PC-9 (cell line): ENCODE data around the gene STX18. TPM values are rescaled to one million over a fixed set of nuclear protein-coding genes. Genes with fewer than 3 reads are reported as not detected.

Source experiments
- BruUV-seq: library from RNA; stranded (reverse); fragments of 400-500 nt; replicated peaks from 2 replicates; lab custom pipeline; 2021; lab: Mats Ljungman, UMichigan
- CTCF ChIA-PET: fragments of 300-600 bp; sonication (Branson Sonifier 250); formaldehyde crosslinking; loops from one replicate; lab custom pipeline; 2022; ENCODE audit warnings: antibody characterized with exemption; lab: Charles Lee
- POLR2A ChIA-PET: fragments of 300-600 bp; sonication (Branson Sonifier 250); formaldehyde crosslinking; loops from one replicate; lab custom pipeline; 2022; ENCODE audit warnings: antibody characterized with exemption; ENCODE audit not compliant: unreplicated experiment; lab: Charles Lee
- DNase-seq, 2 experiments: peaks; one replicate each; pipeline versions ENCODE4 v3.0.0 to v3.0.0-alpha.2; 2015 to 2022; ENCODE audit warnings: mixed read lengths in 1 of 2
- H2AFZ ChIP-seq: fragments of 200-600 bp; sonication (generic); 2 replicates; pipeline ENCODE4 v1.8.1; 2017; ENCODE audit warnings: antibody characterized with exemption
- H3F3A ChIP-seq: fragments of 200-600 bp; sonication (generic); 2 replicates; pipeline ENCODE4 v1.8.1; 2017; ENCODE audit warnings: antibody characterized with exemption, mild to moderate bottlenecking, low read depth; ENCODE audit not compliant: insufficient read depth
- H3K27ac ChIP-seq: fragments of 200-600 bp; sonication (generic); 2 replicates; pipeline ENCODE4 v1.6.1; 2016; ENCODE audit warnings: mixed run types
- H3K27me3 ChIP-seq: fragments of 200-600 bp; sonication (generic); 2 replicates; pipeline ENCODE4 v1.6.1; 2016; ENCODE audit warnings: low read depth, mixed run types; ENCODE audit not compliant: insufficient read depth
- H3K36me3 ChIP-seq: fragments of 200-600 bp; sonication (generic); 2 replicates; pipeline ENCODE4 v1.6.1; 2016; ENCODE audit warnings: low read depth, mixed run types
- H3K4me1 ChIP-seq: fragments of 200-600 bp; sonication (generic); replicated peaks from 2 replicates; pipeline ENCODE4 v1.6.1; 2016; ENCODE audit warnings: mixed run types; ENCODE audit not compliant: insufficient read depth
- H3K4me2 ChIP-seq: fragments of 200-600 bp; sonication (generic); 2 replicates; pipeline ENCODE4 v1.6.1; 2017; ENCODE audit warnings: mixed run types
- H3K4me3 ChIP-seq: fragments of 200-600 bp; sonication (generic); 2 replicates; pipeline ENCODE4 v1.6.1; 2016; ENCODE audit warnings: mixed run types
- H3K79me2 ChIP-seq: fragments of 200-600 bp; sonication (generic); 2 replicates; pipeline ENCODE4 v1.6.1; 2017; ENCODE audit warnings: low read depth, mixed run types
- H3K9me2 ChIP-seq: fragments of 200-600 bp; sonication (generic); 2 replicates; pipeline ENCODE4 v1.8.1; 2017; ENCODE audit warnings: mild to moderate bottlenecking; ENCODE audit not compliant: insufficient read depth
- H3K9me3 ChIP-seq: fragments of 200-600 bp; sonication (generic); 2 replicates; pipeline ENCODE4 v1.8.1; 2016; ENCODE audit warnings: low read depth; ENCODE audit not compliant: insufficient read depth
- H4K20me1 ChIP-seq: fragments of 200-600 bp; sonication (generic); 2 replicates; pipeline ENCODE4 v1.8.1; 2017; ENCODE audit not compliant: insufficient read depth
- EZH2 ChIP-seq: fragments of 200-600 bp; sonication (generic); IDR thresholded peaks from 2 replicates; pipeline ENCODE4 v1.8.0; 2017; ENCODE audit warnings: antibody characterized with exemption, low read depth
- intact Hi-C: fragments of 100-400 bp; cut with micrococcal nuclease; formaldehyde crosslinking; loops from one replicate; pipeline ENCODE4 v1.10.0; 2022; ENCODE audit not compliant: unreplicated experiment
- total RNA-seq: library from RNA; stranded (reverse); gene quantifications from 2 replicates; pipeline ENCODE4 v1.2.3, GENCODE V29; 2021
- TF ChIP-seq, protein P1 (sequence below): fragments of 200-600 bp; sonication (generic); conservative IDR thresholded peaks from 2 replicates; pipeline ENCODE4 v1.6.1; 2017; ENCODE audit warnings: mixed run types, antibody characterized with exemption, mild to moderate bottlenecking, moderate library complexity

The STX18 gene
- total RNA-seq, 1 experiment from 2014 or later: 30.5 TPM

- no peaks in the 10 kb centered on the region for H3K36me3 ChIP-seq
- no peaks in the 10 kb centered on the region for H3F3A ChIP-seq
- peaks cover 5% of the 10 kb centered on the region; the same call in 1 of the 2 replicates for H4K20me1 ChIP-seq
- no peak for TF ChIP-seq EZH2
- TF ChIP-seq, protein P1, sequence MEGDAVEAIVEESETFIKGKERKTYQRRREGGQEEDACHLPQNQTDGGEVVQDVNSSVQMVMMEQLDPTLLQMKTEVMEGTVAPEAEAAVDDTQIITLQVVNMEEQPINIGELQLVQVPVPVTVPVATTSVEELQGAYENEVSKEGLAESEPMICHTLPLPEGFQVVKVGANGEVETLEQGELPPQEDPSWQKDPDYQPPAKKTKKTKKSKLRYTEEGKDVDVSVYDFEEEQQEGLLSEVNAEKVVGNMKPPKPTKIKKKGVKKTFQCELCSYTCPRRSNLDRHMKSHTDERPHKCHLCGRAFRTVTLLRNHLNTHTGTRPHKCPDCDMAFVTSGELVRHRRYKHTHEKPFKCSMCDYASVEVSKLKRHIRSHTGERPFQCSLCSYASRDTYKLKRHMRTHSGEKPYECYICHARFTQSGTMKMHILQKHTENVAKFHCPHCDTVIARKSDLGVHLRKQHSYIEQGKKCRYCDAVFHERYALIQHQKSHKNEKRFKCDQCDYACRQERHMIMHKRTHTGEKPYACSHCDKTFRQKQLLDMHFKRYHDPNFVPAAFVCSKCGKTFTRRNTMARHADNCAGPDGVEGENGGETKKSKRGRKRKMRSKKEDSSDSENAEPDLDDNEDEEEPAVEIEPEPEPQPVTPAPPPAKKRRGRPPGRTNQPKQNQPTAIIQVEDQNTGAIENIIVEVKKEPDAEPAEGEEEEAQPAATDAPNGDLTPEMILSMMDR: no peak
- H3K79me2 ChIP-seq: no peaks in the 10 kb centered on the region
- POLR2A ChIA-PET: no interaction called here
- H3K4me1 ChIP-seq: no peaks in the 10 kb centered on the region
- H3K9me2 ChIP-seq: no peaks in the 10 kb centered on the region
- no peak overlapping the region for H3K4me2 ChIP-seq
- DNase-seq: no peak
- H2AFZ ChIP-seq: no peak overlapping the region
- H3K9me3 ChIP-seq: no peaks in the 10 kb centered on the region
- H3K27ac ChIP-seq: no peak overlapping the region
- BruUV-seq: no TSS peak
- no peak overlapping the region for H3K4me3 ChIP-seq
- intact Hi-C loops: loop anchor here (10.0 kb wide), 1 partner anchor 1345 kb away; no protein-coding TSS in a partner anchor
- CTCF ChIA-PET: no interaction called here
- H3K27me3 ChIP-seq: no peaks in the 10 kb centered on the region
Measured at GRCh38 chr4:4480205-4480604, 61.6 kb downstream of the STX18 start.

DNA sequence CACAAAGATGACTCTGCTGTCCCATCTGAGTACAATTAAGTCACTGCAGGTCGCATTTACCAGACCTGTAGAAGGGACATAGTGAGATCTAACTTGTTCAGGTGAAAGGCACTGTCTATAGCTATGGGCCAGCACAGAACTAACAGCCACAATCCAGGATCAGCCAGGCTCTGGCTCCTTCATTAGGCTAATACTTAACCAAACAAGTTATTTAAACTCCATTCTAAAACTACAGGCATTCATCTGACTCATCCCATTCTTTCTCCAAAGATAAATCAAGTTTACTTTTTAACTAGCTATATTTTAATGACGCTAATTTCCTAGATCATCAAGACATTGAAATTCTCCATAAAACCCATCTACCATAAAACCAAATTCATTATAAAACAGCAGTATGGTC is 62.5 kb downstream of the STX18 start:
- ChIA-PET POLR2A (no interaction called here), CTCF (interaction anchor here (0.6 kb wide), 1 partner anchor 32 kb away, joined by 10 read pairs; no protein-coding TSS in a partner anchor)
- intact Hi-C loops: no loop called here
- H3K27ac ChIP-seq: no peak overlapping the region
- H3K4me2 ChIP-seq: no peak overlapping the region
- H3K9me3 ChIP-seq: no peaks in the 10 kb centered on the region
- no peaks in the 10 kb centered on the region for H3K79me2 ChIP-seq
- no peak overlapping the region for H2AFZ ChIP-seq
- H3K4me3 ChIP-seq: no peak overlapping the region
- H4K20me1 ChIP-seq: peaks cover 5% of the 10 kb centered on the region; the same call in 1 of the 2 replicates
- no peaks in the 10 kb centered on the region for H3F3A ChIP-seq
- no peaks in the 10 kb centered on the region for H3K9me2 ChIP-seq
- H3K4me1 ChIP-seq: no peaks in the 10 kb centered on the region
- BruUV-seq: no TSS peak
- no peaks in the 10 kb centered on the region for H3K36me3 ChIP-seq
- DNase-seq: no peak
- TF ChIP-seq EZH2: no peak
- TF ChIP-seq, protein P1: no peak
- H3K27me3 ChIP-seq: no peaks in the 10 kb centered on the region

- H3K9me2 ChIP-seq: no peaks in the 10 kb centered on the region
- no peaks in the 10 kb centered on the region for H3K9me3 ChIP-seq
- intact Hi-C loops: no loop called here
- no peaks in the 10 kb centered on the region for H3K36me3 ChIP-seq
- H4K20me1 ChIP-seq: peaks cover 5% of the 10 kb centered on the region; the same call in 1 of the 2 replicates
- TF ChIP-seq EZH2: no peak
- TF ChIP-seq, protein P1: no peak
- H3K4me1 ChIP-seq: no peaks in the 10 kb centered on the region
- no peak for DNase-seq
- BruUV-seq: no TSS peak
- no peaks in the 10 kb centered on the region for H3K27me3 ChIP-seq
- H2AFZ ChIP-seq: no peak overlapping the region
- CTCF ChIA-PET: no interaction called here
- H3K79me2 ChIP-seq: no peaks in the 10 kb centered on the region
- no peaks in the 10 kb centered on the region for H3F3A ChIP-seq
- POLR2A ChIA-PET: no interaction called here
- no peak overlapping the region for H3K4me2 ChIP-seq
- H3K27ac ChIP-seq: no peak overlapping the region
- no peak overlapping the region for H3K4me3 ChIP-seq
Measured at GRCh38 chr4:4477796-4478195, 64.1 kb downstream of the STX18 start.
